ENCODE measurements around the gene SRSF1.

Gene SRSF1

DNA sequence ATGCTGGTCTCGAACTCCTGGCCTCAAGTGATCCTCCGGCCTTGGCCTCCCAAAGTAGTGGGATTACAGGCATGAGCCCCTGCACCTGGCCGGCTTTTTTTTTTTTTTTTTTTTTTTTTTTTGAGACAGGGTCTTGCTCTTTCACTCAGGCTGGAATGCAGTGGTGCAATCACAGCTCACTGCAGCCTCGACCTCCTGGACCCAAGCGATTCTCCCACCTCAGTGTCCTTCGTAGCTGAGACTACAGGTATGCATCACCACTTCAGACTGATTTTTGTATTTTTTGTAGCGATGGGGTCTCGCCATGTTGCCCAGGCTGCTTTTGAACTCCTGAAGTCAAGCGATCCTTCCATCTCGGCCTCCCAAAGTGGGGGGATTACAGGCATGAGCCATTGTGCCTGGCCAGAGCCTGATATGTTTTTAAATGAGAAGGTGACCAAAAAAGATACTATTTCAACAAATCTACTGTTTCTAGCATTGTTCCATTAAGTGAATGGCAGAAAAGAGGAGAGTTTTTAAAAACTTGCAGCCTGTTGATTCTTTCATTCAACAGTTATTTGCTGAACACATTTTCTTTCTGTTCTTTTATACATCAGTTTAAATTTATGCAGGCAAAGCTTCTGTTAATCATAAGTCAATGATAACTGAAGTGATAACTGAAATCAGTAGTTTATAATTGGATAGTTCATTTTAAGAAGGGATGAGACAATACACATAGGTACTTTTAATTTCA lies 3.2 kb upstream of the SRSF1 start:
- DNase-seq: no peak

DNA sequence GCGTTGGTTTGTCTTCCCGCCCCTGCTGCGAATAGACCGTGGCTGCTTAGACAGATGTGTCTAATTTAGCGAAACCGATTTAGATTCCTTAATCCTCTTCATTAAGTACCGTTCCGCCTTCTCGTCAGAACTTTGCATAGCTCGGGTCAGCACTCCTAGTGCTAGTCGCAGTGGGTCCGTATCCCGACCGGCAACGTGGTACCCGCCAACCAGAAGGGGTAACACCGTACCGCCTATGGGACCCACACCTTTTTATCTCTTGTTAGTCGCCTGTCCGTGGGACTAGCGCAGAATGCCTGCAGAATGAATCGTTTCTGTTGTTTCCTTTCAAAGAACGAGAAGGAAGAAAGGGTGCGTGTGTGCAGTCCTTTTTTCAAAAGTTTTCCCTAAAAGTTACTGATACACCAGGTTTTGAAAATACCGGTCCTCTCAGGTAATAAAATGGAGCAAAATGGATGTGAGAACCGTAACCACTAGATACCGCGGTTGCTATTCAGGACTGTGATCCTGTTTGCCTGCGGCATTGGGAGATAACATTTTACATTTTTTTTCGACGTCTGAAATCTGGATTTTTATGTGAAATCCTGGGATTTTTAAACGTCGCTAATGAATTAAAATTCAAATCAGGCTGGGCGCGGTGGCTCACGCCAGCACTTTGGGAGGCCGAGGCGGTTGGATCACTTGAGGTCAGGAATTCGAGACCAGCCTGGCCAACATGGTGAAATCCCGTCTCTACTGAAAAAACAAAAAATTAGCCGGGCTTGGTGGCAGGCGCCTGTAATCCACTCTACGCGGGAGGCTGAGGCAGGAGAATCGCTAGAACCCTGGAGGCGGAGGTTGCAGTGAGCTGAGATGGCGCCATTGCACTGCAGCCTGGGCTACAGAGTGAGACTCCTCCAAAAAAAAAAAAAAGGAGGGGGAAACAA lies 998 bp upstream of the SRSF1 start:
- no peak for DNase-seq

DNA sequence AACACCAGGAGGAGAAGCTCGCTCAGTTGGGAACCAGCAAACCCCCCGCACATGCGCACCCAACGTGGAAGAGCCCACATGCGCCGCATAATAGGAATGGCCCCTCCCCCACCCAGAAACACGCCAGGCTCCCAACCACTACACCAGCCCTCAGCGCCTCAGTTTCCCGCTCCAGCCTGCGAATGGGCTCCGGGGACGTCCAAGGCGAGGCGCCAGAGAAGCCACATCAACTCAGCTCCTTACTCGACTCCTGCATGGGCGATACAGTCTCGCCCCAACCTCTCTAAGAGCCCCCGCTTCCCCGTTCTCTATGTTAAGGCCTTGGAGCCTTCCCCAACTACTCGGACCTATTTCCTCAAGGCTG lies 504 bp downstream of the SRSF1 start:
- DNase-seq: peak; percentile 24 to 40 (median 34)

DNA sequence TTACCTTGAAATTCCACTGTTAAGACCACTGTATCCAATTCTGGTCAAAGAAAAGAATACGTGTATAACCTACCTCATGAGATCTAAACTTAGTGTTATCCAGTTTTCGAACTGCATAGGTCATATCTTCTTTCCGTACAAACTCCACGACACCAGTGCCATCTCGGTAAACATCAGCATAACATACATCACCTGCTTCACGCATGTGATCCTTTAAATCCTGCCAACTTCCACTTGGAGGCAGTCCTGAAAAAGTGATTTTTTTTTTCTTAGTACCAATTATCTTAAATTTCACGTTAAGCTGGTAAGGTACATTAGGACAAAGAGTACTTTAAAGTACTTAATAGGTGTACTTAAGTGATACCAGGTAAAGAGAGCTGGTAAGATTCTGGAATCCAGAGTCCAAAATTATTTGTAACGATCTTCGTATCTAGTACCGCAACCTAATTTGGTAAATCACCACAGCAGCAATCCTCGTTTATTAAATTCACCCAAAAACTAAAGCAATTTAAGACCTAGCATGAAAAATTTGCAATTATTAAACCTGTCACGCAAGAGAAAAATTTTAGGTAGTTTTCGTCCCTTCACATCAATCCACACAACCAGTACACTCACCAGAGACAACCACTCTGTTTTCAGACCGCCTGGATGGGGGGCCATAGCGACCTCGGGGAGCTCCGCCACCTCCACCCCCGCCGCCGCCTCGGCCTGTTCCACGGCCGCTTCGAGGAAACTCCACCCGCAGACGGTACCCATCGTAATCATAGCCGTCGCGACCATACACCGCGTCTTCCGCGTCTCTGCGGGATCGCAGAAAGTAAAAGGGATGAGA lies 1.1 kb downstream of the SRSF1 start:
- DNase-seq: peak in 1 of 4 experiments; percentile 29

DNA sequence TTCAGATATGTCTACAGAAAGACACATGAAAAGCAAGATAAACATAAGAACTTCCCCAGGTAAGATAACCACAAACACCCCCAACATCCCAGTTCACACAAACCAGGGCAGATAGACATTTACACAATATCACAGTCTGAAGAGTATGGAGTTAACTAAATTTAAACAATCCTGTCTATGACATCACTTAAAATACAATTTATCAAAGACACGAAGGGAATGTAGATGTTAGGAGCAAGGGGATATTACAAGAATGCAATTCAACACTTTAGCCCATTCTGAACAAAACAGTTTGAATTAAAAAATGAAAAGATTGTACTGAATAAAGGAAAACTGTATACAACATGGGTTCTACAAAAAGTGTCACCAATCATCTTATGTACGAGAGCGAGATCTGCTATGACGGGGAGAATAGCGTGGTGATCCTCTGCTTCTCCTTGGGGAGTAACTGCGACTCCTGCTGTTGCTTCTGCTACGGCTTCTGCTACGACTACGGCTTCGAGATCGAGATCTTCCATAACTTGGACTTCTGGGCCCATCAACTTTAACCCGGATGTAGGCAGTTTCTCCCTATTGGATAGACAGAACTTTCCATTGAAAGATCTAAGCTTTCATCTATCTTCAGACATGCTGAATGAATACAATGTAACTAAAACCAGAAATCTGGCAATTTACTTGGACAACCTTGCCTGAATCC lies 1.9 kb downstream of the SRSF1 start:
- DNase-seq: no peak

DNA sequence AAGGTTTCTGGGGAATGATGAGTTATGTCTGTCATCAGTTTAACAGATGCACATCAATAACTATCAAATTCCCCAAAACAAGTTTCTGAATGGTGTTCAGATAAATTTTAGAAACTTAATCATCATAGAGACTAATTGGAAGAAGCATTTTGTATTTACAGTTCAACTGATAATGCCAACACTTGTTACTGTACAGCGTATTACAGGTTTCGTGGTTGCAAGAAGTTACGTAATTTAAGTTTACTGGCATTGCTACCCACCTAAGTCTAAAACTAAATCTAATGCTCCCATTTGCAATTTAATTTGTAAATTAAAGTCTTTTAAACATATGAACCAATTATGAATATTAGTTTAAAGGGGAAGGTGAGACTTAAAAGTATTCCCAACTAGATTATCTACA lies 3.0 kb downstream of the SRSF1 start:
- DNase-seq: no peak

DNA sequence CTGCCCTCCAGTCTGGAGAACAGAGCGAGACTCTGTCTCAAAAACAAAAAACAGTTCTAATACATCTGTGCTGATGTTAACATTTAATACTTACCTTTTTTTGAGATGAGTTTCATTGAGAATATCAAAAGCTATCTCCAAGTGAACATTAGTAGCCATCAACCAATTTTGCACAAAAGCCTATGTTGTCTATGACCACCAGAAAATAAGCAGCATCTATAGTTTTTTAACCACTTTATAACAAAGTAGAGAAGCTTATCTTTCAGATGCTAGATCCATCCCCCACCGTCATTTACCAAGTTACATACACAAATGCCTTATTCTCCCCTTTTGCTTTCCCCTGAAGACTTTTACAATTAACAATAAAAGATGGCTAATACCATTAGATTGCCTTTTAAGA lies 4.1 kb downstream of the SRSF1 start:
- no peak for DNase-seq

DNA sequence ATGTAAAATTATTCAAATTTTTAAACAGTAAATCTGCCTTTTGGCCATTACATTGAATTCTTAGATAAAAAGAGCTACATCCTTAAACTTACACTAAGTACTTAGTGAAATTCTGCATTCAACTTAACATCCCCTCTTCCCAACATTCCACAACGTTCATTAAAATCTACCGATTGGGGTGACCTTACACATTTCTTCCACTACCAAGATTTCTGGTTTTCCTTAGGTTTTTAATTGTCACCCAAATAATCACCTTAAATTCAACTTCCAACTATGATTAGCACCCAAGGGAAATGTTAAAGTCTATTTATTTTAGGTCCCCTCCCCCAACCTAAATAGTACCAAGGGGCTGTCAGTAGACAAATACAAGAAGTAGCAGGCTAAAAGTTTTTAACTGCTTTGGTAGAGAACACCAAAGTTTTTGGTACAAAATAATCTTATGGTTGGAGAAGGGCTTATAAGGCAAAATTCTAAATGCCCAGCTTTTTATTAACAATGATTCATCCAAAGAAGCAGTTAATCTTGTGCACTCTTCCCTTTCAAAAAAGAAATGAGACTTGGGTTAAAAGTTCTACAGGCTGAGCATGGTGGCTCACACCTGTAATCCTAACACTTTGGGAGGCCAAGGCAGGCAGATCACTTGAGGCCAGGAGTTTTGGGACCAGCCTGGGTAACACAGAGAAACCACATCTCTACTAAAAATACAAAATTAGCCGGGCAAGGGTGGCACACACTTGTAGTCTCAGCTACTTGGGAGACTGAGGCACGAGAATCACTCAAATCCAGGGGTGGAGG lies 4.7 kb downstream of the SRSF1 start:
- DNase-seq: no peak

DNA sequence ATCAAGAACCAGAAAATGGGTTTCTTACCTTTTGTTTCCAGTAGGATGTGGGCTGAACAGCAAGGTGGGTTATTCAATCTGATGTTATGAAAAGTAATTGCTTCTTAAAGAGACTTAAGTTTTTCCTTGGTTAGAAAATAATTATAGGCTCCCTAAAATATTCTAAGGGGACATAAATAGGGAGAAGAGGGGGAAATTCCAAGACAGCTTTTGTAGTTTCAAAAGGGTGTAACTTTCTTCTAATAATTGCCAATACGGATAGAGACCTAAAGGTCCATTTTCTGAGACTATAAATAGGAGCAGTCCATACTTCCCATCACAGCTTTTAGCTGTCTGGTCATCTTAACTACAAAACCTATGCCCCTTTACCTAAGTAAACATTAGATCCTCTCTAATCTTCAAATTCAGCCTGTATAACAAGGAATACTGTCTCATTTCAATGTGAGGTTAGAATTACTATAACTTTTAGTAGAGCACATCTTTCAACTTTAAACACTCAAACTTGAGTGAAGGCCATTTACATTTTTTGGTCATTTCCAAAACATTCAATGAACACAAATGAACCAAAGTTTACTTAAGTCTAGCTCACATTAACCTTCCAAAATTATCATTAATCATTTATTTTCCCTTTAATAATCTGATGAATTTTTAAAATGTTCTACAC lies 5.5 kb downstream of the SRSF1 start:
- no peak for DNase-seq

DNA sequence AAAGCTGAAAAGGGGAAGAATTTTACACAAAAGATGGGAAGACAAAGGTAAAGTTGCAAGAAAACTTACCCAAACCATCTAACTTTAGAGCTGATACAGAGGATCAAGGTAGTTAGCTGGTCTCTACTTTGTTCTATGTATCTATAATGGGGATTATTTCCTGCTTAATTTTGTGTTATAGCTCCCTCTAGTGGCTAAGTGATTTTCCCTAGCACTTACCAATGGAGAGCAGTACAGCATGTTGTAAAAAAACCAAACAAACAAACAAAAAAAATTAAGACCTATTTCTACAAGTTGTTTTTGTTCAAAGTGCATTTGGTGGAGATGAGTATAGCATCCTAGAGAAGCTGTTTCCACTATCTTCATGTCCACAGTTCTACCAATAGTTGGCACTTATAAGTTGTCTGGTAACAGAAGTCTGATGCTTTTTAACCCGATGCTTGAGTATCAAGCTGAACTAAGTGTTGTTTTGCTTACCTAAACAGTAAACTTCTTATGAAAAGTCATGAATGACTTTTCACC lies 7.5 kb downstream of the SRSF1 start:
- no peak for DNase-seq

DNA sequence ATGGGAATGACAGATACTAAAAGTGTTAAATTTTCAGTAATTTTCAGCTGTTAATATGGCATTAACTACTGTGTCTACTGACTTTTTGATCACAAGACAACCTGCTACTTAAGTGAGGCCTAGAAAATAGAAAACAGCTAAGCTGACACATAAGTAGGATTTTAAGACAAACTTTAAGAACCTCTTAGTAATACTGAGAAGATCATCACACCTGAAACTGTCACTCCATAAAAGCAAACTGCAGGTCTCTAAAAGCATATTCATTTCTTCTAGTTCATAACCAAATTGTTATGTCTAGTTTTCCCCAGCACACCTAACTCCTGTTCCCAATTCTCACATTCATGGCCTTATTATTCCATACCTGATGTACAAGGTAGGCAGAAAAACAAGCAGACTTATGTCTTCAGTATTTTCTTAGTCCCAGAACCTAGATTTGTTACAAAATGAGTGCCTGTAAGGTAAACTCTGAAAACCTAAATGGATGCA lies 8.0 kb downstream of the SRSF1 start:
- DNase-seq: no peak

DNA sequence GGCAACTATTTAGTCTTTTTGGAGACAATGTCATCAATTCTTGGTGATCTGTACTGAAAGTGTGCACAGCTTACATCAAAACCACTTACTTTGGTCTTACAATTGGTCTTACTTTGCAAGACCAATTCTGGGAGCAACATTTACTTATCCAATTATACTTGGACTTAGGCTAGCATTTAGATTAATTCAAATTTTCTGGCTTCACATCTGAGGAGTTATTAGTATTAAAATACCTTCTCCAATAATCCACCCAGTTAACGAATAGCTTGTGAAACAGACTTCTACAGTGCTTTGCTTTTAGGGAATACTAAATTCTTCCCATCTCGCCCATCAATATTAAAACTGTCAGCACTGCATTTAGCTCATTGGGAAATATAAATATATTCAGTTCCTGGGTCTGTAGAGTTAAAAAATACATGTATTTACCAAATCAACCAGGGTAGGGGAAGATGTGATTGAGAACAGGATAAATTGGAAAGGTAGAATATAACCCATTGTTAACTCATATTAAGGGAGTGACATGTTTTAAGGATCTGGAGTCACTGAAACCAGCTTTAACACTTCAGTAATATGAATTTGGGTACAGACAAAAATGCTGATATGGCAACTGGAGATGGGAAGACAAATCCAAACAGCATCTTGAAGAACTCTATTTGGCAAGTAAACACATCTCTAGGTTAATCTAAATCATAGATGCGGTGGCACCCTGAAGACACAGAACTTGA lies 9.8 kb downstream of the SRSF1 start:
- no peak for DNase-seq

DNA sequence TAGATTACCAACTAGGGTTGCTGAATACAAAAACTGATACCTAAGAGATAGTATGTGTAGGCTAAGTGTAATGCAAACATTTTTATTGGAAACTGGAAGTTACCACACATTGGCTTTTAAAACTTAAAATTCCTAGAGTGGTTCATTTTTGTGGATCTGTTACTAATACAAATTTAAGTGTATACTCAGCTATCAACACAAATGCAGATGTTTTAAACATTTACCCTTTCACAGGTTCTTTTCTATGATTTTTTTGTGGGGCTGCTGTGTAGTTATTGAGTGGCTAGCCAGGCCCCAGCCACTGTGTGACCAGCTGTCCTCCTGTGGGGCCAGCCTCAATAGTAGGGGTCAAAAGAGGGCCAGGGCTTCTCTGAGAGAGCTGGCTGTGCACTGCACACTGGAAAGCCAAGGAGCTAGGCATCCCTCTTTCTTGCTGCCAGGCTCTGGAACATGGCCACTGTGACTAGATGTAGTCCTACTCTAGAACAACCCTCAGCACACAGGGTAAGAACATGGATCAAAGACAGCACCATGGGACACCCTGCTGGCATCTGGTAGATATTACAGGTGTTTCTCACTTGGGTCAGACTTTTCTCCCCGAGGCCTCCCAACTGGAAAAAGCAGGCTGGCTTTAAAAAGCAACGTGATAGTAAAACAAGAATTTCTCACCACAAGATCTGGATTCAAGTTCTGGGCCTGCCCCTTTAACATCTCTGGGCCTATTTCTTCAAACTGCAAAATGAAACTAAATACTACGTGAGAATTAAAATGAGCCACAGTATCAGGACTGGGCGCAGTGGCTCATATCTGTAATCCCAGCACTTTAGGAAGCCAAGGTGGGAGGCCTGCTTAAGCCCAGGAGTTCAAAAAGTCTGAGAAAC lies 11.7 kb downstream of the SRSF1 start:
- DNase-seq: peak in 3 of 4 experiments; percentile 10 to 12 (median 11)

DNA sequence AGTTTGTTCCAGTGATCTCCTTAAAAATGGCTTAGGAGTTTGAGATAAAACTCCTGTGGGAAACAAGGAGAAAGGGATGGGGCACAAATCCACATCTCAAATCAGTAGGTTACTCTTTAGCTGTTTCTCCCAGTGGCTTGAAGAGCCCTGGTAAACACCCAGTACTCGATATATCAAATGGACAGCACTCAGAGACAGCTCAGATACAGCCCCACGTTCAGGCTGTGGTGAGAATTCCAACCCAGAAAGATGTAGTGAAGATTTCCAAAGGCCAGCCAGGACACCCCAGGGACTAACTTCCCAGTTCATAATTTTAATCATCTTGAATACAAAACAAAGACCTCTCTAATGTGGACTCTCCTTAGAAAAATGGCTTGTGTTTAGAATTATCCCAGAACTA lies 12.6 kb downstream of the SRSF1 start:
- DNase-seq: no peak

DNA sequence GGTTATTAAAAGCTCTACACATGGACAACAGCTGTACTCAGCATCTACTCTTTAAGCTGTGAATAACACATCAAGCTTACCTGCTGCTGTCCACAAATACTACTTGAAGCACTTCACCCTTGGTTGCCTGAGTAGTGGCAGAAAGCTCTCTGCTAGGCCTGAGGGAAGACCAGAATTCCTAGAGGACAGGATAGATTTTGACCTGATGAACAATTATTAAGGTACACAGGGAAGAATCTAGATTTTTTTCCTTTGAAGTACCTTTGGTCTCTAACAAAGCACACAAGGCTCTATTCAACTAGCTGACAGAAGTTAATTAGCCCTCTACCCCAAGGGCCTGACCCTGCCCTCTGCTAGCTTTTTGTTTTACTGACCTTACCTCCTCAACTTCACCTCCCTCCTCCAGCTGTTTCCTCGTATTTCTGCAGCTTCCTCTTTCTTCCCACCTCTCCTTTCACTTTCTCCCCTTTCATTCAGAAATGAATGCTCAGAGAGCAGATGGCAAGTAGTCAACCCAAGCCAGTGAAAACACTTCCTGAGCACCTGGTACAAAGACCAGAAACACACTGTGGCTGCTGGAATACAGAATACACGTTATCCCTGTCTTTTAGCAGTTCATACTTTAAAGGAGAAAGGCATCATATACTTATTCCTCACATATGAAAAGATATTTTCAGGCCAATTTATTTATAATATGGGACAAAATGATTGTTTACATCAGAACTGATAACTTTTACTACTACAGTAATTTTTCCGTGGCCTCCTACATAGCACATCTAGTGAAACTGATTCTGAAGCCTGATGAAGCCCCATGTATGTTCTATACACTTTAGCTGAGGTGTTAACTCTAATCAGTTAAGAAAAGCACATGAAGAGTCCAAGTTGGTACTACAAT lies 13.3 kb downstream of the SRSF1 start:
- no peak for DNase-seq

DNA sequence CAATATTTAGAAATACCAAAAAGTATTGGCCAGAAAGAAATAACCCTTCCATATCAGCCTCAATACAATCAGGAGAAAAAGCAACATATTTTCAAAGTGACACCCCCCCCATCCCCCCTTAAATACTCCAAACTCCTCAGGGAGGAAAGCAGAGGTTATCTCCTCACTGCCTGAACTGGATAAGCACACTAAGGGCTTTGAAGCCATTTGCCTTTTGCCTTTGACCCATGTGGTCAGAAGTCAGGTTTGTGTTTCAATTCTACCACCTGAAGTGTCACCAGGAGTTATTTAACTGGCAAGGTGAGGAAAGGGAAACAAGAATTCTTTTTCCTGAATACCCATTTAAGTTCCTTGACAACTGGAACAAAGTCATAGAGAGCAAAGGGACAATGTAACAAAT lies 15.5 kb downstream of the SRSF1 start:
- DNase-seq: no peak

DNA sequence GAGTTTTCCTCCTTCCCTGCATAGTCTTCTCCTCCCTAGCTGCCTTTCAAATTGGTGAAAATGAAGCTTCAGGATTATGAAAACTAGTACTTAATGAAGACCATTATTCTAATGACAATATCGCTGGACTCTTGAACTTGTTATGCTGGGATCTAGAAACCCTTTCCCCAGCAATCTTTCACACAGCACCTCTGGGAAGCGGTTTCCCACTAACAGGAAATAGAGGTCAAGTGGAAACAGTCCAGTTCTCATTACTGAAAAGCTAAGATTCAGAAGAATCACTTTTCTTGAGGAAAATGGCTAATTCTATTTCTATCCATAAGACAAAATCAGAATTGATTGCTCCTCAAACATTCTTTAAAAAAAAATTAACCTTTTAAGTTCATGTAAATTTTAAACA lies 17.0 kb downstream of the SRSF1 start:
- DNase-seq: no peak
